Middle frontal gyrus (tissue), 1 donor: Measurements from ENCODE around the gene ASIC2.
"Not testable (repeated sequence)": the region's sequence is repeated elsewhere in the genome, so short reads cannot be mapped to it uniquely, and the experiment has no call there.

Experiments
- DNase-seq: peaks from one replicate; pipeline ENCODE4 v3.0.0-alpha.2; 2015; ENCODE audit warnings: low spot score; ENCODE audit errors: extremely low spot score

The ASIC2 gene

GRCh38 chr17:32987868-32988267, 305.2 kb downstream of the ASIC2 start:
- not testable (repeated sequence) for DNase-seq

- not testable (repeated sequence) for DNase-seq
These were observed 305.7 kb downstream of the ASIC2 start for GRCh38 chr17:32987453-32987805.

- no peak for DNase-seq
These were observed 307.9 kb downstream of the ASIC2 start for GRCh38 chr17:32985050-32985756.

- DNase-seq = not testable (repeated sequence)
These were observed 311.5 kb downstream of the ASIC2 start for GRCh38 chr17:32981611-32982010.

GRCh38 chr17:32980230-32980629, 312.9 kb downstream of the ASIC2 start:
- DNase-seq = no peak

- DNase-seq = no peak
These were observed 316.5 kb downstream of the ASIC2 start for GRCh38 chr17:32976605-32977004.

- no peak for DNase-seq
These were observed 317.0 kb downstream of the ASIC2 start for GRCh38 chr17:32976131-32976530.

GRCh38 chr17:32971171-32971570, 321.9 kb downstream of the ASIC2 start:
- DNase-seq = no peak

- no peak for DNase-seq
These were observed 322.8 kb downstream of the ASIC2 start for GRCh38 chr17:32970281-32970680.

- not testable (repeated sequence) for DNase-seq
These were observed 323.9 kb downstream of the ASIC2 start for GRCh38 chr17:32969231-32969630.

GRCh38 chr17:32964541-32964940, 328.6 kb downstream of the ASIC2 start:
- no peak for DNase-seq
